SK-N-SH (cell line): ENCODE measurements around the gene DLG4. TPM values are rescaled to one million over a fixed set of nuclear protein-coding genes. Genes with fewer than 3 reads are reported as not detected.

Experiments used
- CTCF ChIA-PET: fragments of 300-600, 350-600 bp; formaldehyde crosslinking; extraction: SDS; loops from one replicate; lab custom pipeline; 2021; lab: Yijun Ruan, JAX
- POLR2A ChIA-PET: fragments of 350-600 bp; sonication (Branson Sonifier 250); formaldehyde crosslinking; extraction: SDS; loops from one replicate; lab custom pipeline; 2020; ENCODE audit warnings: antibody characterized with exemption, inconsistent platforms; lab: Yijun Ruan, JAX
- DNase-seq: peaks from one replicate; pipeline ENCODE4 v3.0.0; 2012
- H2AFZ ChIP-seq: fragments of 200-600 bp; sonication (generic); 2 replicates; pipeline ENCODE4 v1.8.1; 2016; ENCODE audit warnings: antibody characterized with exemption, mild to moderate bottlenecking, low read depth
- H3F3A ChIP-seq: fragments of 200-600 bp; sonication (generic); replicated peaks from 2 replicates; pipeline ENCODE3; 2016; ENCODE audit warnings: antibody characterized with exemption, mild to moderate bottlenecking; ENCODE audit not compliant: insufficient read depth
- H3K27ac ChIP-seq, 2 experiments: fragments of 200-500 bp in 1 of 2; fragments of 200-600 bp in 1 of 2; sonication (Bioruptor generic) in 1 of 2; sonication (generic), shearing (Covaris generic) in 1 of 2; 2 replicates each; pipeline versions ENCODE4 v1.5.1 to v1.6.1; 2014 to 2016; ENCODE audit warnings: low read depth in 2 of 2, inconsistent platforms in 1 of 2, low read length in 1 of 2, mild to moderate bottlenecking in 1 of 2, mixed read lengths in 1 of 2
- H3K27me3 ChIP-seq: fragments of 200-600 bp; sonication (generic), shearing (Covaris generic); 2 replicates; pipeline ENCODE4 v1.6.1; 2016; ENCODE audit warnings: mixed run types; ENCODE audit not compliant: insufficient read depth
- H3K36me3 ChIP-seq, 2 experiments: fragments of 200-500 bp in 1 of 2; fragments of 200-600 bp in 1 of 2; sonication (Bioruptor generic) in 1 of 2; sonication (generic) in 1 of 2; replicated peaks in 1 of 2; 2 replicates each; pipeline versions ENCODE3 to v1.5.1; 2014 to 2016; ENCODE audit warnings: low read length in 1 of 2, mild to moderate bottlenecking in 1 of 2; ENCODE audit not compliant: insufficient read depth in 2 of 2, control insufficient read depth in 1 of 2
- H3K4me1 ChIP-seq, 2 experiments: fragments of 200-500 bp in 1 of 2; fragments of 200-600 bp in 1 of 2; sonication (Bioruptor generic) in 1 of 2; sonication (generic), shearing (Covaris generic) in 1 of 2; 2 replicates each; pipeline versions ENCODE4 v1.5.1 to v1.6.1; 2014 to 2016; ENCODE audit warnings: low read depth in 1 of 2, low read length in 1 of 2, mixed run types in 1 of 2; ENCODE audit not compliant: insufficient read depth in 2 of 2, control insufficient read depth in 1 of 2
- H3K4me2 ChIP-seq: fragments of 200-600 bp; sonication (generic), shearing (Covaris generic); 2 replicates; pipeline ENCODE4 v1.6.1; 2017; ENCODE audit warnings: mixed run types
- H3K4me3 ChIP-seq, 2 experiments: fragments of 200-500 bp in 1 of 2; fragments of 200-600 bp in 1 of 2; sonication (Bioruptor generic) in 1 of 2; sonication (generic), shearing (Covaris generic) in 1 of 2; 2 replicates each; pipeline versions ENCODE4 v1.5.1 to v1.8.1; 2014 to 2016; ENCODE audit warnings: low read depth in 2 of 2, inconsistent platforms in 1 of 2, low read length in 1 of 2, mild to moderate bottlenecking in 1 of 2, mixed read lengths in 1 of 2, moderate library complexity in 1 of 2
- H3K79me2 ChIP-seq: fragments of 200-600 bp; sonication (generic); 2 replicates; pipeline ENCODE4 v1.8.1; 2017; ENCODE audit warnings: mild to moderate bottlenecking; ENCODE audit not compliant: insufficient read depth
- H3K9ac ChIP-seq: fragments of 200-600 bp; sonication (generic); 2 replicates; pipeline ENCODE4 v1.6.1; 2017; ENCODE audit warnings: mixed run types
- H3K9me2 ChIP-seq: fragments of 200-600 bp; sonication (generic); 2 replicates; pipeline ENCODE4 v1.6.1; 2017; ENCODE audit warnings: mixed run types
- H3K9me3 ChIP-seq: fragments of 200-600 bp; sonication (generic); 2 replicates; pipeline ENCODE4 v1.6.1; 2017; ENCODE audit warnings: mixed run types, mild to moderate bottlenecking, moderate library complexity
- H4K20me1 ChIP-seq: fragments of 200-600 bp; sonication (generic); 2 replicates; pipeline ENCODE4 v1.6.1; 2017; ENCODE audit warnings: mild to moderate bottlenecking, mixed run types; ENCODE audit not compliant: insufficient read depth
- CHD2 ChIP-seq: fragments of 150-350 bp; IDR thresholded peaks from 2 replicates; pipeline ENCODE4 v1.6.1; 2018; ENCODE audit warnings: low read length; ENCODE audit not compliant: partially characterized antibody
- CTCF ChIP-seq: fragments of 200-600 bp; sonication (generic); IDR thresholded peaks from 2 replicates; pipeline ENCODE4 v1.6.1; 2017; ENCODE audit warnings: antibody characterized with exemption, mild to moderate bottlenecking, moderate library complexity
- EP300 ChIP-seq, 2 experiments: IDR thresholded peaks; 2 replicates each; pipeline versions ENCODE4 v1.4.0 to v1.6.1; 2012; ENCODE audit warnings: borderline replicate concordance in 1 of 2, low read depth in 1 of 2, low read length in 1 of 2
- FOSL2 ChIP-seq: IDR thresholded peaks from 2 replicates; pipeline ENCODE4 v1.4.0; 2012; ENCODE audit warnings: low read depth, mild to moderate bottlenecking, moderate library complexity, borderline replicate concordance
- FOXM1 ChIP-seq: IDR thresholded peaks from 2 replicates; pipeline ENCODE4 v1.4.0; 2012; ENCODE audit warnings: low read depth, mild to moderate bottlenecking
- GATA2 ChIP-seq: sonication (generic); formaldehyde crosslinking; IDR thresholded peaks from 2 replicates; pipeline ENCODE4 v1.5.0; 2020; ENCODE audit warnings: mild to moderate bottlenecking, missing genetic modification reagents
- JUND ChIP-seq: IDR thresholded peaks from 2 replicates; pipeline ENCODE4 v1.4.0; 2012
- MAX ChIP-seq: IDR thresholded peaks from 2 replicates; pipeline ENCODE4 v1.4.0; 2012; ENCODE audit warnings: low read depth
- MXI1 ChIP-seq: IDR thresholded peaks from 2 replicates; pipeline ENCODE4 v1.6.1; 2012; ENCODE audit warnings: mild to moderate bottlenecking, low read depth, low read length, improper control_type of control experiment
- NRF1 ChIP-seq: IDR thresholded peaks from 2 replicates; pipeline ENCODE4 v1.6.1; 2012; ENCODE audit warnings: low read depth, mild to moderate bottlenecking, low read length
- RFX5 ChIP-seq: IDR thresholded peaks from 2 replicates; pipeline ENCODE4 v1.6.1; 2012; ENCODE audit warnings: mild to moderate bottlenecking, improper control_type of control experiment, low read length
- RXRA ChIP-seq: IDR thresholded peaks from 2 replicates; pipeline ENCODE4 v1.4.0; 2012; ENCODE audit warnings: low read depth, mild to moderate bottlenecking, borderline replicate concordance
- SIN3A ChIP-seq: IDR thresholded peaks from 2 replicates; pipeline ENCODE4 v1.6.1; 2012; ENCODE audit warnings: low read depth, mild to moderate bottlenecking, low read length, moderate library complexity, borderline replicate concordance
- TAF1 ChIP-seq: IDR thresholded peaks from 2 replicates; pipeline ENCODE4 v1.6.1; 2012; ENCODE audit warnings: low read depth, mild to moderate bottlenecking, low read length, moderate library complexity, borderline replicate concordance
- TCF12 ChIP-seq: IDR thresholded peaks from 2 replicates; pipeline ENCODE4 v1.4.0; 2012
- TEAD4 ChIP-seq: IDR thresholded peaks from 2 replicates; pipeline ENCODE4 v1.4.0; 2012; ENCODE audit warnings: mild to moderate bottlenecking, borderline replicate concordance; ENCODE audit not compliant: insufficient read depth
- WGBS: methylation state at CpG from one replicate; pipeline ENCODE4 v1.1.6; 2017; ENCODE audit warnings: low lambda C conversion rate; 5-methylcytosine and 5-hydroxymethylcytosine counted together
- polyA plus RNA-seq, 3 experiments: library from polyadenylated mRNA; depleted of rRNA; stranded (reverse); fragments of >200 nt; gene quantifications; 2 replicates each; pipeline ENCODE4 v1.2.3, GENCODE V29; 2012
- TF ChIP-seq, protein P1 (sequence below): IDR thresholded peaks from 2 replicates; pipeline ENCODE4 v1.6.1; 2012; ENCODE audit warnings: mild to moderate bottlenecking, low read depth, low read length, moderate library complexity
- TF ChIP-seq, protein P2 (sequence below): IDR thresholded peaks from 2 replicates; pipeline ENCODE4; 2012

DLG4 gene
- polyA plus RNA-seq, 1 of the 3 experiments (the other 2 are of a cell fraction), result 30.5 TPM

GRCh38 chr17:7204336-7204735 lies 15.3 kb downstream of the DLG4 start (continued):
- TF ChIP-seq CTCF (no peak), FOSL2 (no peak), FOXM1 (no peak)

DNA sequence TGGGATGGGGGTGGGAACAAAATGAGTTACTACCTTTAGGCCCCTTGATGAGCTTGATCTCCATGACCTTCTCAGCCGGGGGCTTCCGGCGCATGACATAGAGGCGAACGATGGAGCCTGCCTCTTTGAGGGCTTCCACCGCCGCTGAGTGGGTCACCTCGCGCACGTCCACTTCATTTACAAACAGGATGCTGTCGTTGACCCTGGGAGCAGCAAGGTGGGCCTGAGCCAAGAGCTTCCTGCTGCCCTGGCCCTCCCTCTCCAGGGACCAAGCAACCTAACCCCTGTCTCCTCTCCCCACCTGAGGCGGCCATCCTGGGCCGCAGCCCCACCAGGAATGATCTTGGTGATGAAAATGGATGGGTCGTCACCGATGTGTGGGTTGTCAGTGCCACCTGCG lies 16.2 kb downstream of the DLG4 start:
- no peak for TF ChIP-seq JUND
- TF ChIP-seq MAX, result no peak
- TF ChIP-seq RXRA, result no peak
- TF ChIP-seq CHD2, result no peak
- no peak for TF ChIP-seq TAF1
- no peak for TF ChIP-seq MXI1
- no peak for TF ChIP-seq TCF12
- TF ChIP-seq NRF1, result no peak
- TF ChIP-seq TEAD4, result no peak
- 94% methylated on average over 16 of the region's 16 CpGs for WGBS
- Histone ChIP-seq H3K9me3 (no peaks in the 10 kb centered on the region), H3K9me2 (no peaks in the 10 kb centered on the region), H4K20me1 (peaks cover 3% of the 10 kb centered on the region; the same call in 1 of the 2 replicates), H3K4me3 (no peak overlapping the region), H3F3A (peaks cover 10% of the 10 kb centered on the region), H3K4me1 (peaks cover 0 to 13% of the 10 kb centered on the region in 2 experiments; a peak in 2 of 4 replicates), H3K79me2 (peaks cover 6% of the 10 kb centered on the region), H3K27ac (no peak overlapping the region; a peak in 1 of 4 replicates), H3K36me3 (peaks cover 20 to 28% of the 10 kb centered on the region in 2 experiments), H2AFZ (no peak overlapping the region), H3K27me3 (no peaks in the 10 kb centered on the region), H3K9ac (no peak overlapping the region), H3K4me2 (no peak overlapping the region)
- CTCF ChIA-PET, result interaction anchor here (1.2 to 2.4 kb wide), 6 partner anchors 11 to 158 kb away, joined by 3 to 10 read pairs (median 4); no protein-coding TSS in a partner anchor
- DNase-seq, result no peak
- POLR2A ChIA-PET, result no interaction called here

GRCh38 chr17:7196651-7197401 lies 22.8 kb downstream of the DLG4 start:
- Histone ChIP-seq H4K20me1 (no peaks in the 10 kb centered on the region), H3K27ac (no peak overlapping the region), H3K4me1 (no peaks in the 10 kb centered on the region), H3K9ac (no peak overlapping the region), H3F3A (peaks cover 6% of the 10 kb centered on the region), H2AFZ (no peak overlapping the region), H3K27me3 (no peaks in the 10 kb centered on the region), H3K79me2 (no peaks in the 10 kb centered on the region), H3K4me3 (no peak overlapping the region), H3K36me3 (peaks cover 36 to 46% of the 10 kb centered on the region in 2 experiments), H3K4me2 (no peak overlapping the region), H3K9me3 (no peaks in the 10 kb centered on the region), H3K9me2 (no peaks in the 10 kb centered on the region)
- ChIA-PET CTCF (no interaction called here), POLR2A (interaction anchor here (0.6 kb wide), 1 partner anchor 18 kb away, joined by 3 read pairs; no protein-coding TSS in a partner anchor)
- no peak for DNase-seq
- 93% methylated on average over 16 of the region's 22 CpGs for WGBS
- TF ChIP-seq GATA2 (CRISPR knock-in tag), result no peak
- TF ChIP-seq RFX5, result no peak
- no peak for TF ChIP-seq SIN3A
- TF ChIP-seq, protein P1, sequence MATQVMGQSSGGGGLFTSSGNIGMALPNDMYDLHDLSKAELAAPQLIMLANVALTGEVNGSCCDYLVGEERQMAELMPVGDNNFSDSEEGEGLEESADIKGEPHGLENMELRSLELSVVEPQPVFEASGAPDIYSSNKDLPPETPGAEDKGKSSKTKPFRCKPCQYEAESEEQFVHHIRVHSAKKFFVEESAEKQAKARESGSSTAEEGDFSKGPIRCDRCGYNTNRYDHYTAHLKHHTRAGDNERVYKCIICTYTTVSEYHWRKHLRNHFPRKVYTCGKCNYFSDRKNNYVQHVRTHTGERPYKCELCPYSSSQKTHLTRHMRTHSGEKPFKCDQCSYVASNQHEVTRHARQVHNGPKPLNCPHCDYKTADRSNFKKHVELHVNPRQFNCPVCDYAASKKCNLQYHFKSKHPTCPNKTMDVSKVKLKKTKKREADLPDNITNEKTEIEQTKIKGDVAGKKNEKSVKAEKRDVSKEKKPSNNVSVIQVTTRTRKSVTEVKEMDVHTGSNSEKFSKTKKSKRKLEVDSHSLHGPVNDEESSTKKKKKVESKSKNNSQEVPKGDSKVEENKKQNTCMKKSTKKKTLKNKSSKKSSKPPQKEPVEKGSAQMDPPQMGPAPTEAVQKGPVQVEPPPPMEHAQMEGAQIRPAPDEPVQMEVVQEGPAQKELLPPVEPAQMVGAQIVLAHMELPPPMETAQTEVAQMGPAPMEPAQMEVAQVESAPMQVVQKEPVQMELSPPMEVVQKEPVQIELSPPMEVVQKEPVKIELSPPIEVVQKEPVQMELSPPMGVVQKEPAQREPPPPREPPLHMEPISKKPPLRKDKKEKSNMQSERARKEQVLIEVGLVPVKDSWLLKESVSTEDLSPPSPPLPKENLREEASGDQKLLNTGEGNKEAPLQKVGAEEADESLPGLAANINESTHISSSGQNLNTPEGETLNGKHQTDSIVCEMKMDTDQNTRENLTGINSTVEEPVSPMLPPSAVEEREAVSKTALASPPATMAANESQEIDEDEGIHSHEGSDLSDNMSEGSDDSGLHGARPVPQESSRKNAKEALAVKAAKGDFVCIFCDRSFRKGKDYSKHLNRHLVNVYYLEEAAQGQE, result no peak
- TF ChIP-seq RXRA, result no peak
- TF ChIP-seq TAF1, result no peak
- TF ChIP-seq TEAD4, result no peak
- TF ChIP-seq, protein P2, sequence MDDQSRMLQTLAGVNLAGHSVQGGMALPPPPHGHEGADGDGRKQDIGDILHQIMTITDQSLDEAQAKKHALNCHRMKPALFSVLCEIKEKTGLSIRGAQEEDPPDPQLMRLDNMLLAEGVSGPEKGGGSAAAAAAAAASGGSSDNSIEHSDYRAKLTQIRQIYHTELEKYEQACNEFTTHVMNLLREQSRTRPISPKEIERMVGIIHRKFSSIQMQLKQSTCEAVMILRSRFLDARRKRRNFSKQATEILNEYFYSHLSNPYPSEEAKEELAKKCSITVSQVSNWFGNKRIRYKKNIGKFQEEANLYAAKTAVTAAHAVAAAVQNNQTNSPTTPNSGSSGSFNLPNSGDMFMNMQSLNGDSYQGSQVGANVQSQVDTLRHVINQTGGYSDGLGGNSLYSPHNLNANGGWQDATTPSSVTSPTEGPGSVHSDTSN, result no peak
- no peak for TF ChIP-seq NRF1
- TF ChIP-seq EP300 (IDR thresholded peaks at IDR 0.05; ENCODE audit: borderline replicate concordance in 1 of 2, low read depth in 1 of 2, low read length in 1 of 2), result no peak
- no peak for TF ChIP-seq FOXM1
- no peak for TF ChIP-seq MXI1
